ENCODE results near the gene SIGLEC1.

SIGLEC1 gene

DNA sequence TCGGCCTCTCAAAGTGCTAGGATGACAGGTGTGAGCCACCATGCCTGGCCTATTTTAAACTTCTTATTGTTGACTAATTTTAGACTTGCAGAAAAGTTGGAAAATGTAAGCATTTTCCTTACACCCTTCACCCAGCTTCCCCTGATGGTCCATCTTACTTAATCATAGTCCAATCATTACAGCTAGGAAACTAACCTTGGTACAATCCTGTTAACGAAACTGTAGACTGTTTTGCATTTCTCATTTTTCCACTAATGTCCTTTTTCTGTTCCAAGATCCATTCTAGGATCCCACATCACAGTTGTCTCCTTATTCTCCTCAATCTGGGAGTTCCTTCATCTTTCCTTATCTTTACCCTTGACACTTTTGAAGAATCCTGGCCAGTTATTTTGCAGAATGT, 48.5 kb downstream of the SIGLEC1 start:
- H3K4me1 ChIP-seq (ENCODE audit: low read length), result peaks cover 14% of the 10 kb centered on the region
- H3K27me3 ChIP-seq (ENCODE audit: low read depth, low read length), result no peaks in the 10 kb centered on the region
- H3K4me2 ChIP-seq (ENCODE audit: low read length), result no peak overlapping the region

GRCh38 chr20:3663031-3663701, 49.2 kb downstream of the SIGLEC1 start, which contains the start of gene GFRA4:
TSS of gene GFRA4 (minus strand) at chr20:3663399. CDS start at chr20:3663399, 0 bp downstream.
- H3K4me2 ChIP-seq (ENCODE audit: low read length), result no peak within 1 kb of the TSS
- no peak within 1 kb of the TSS for H3K27ac ChIP-seq (ENCODE audit: low read length)
- no peak within 1 kb of the TSS for H2AFZ ChIP-seq (ENCODE audit: low read depth, low read length)
- no peak within 1 kb of the TSS for H3K4me3 ChIP-seq (ENCODE audit: low read length)
- no peaks in the 10 kb centered on the region for H3K27me3 ChIP-seq (ENCODE audit: low read depth, low read length)
- no peaks in the 10 kb centered on the region for H4K20me1 ChIP-seq (ENCODE audit: insufficient read depth, low read length)
- TF ChIP-seq, protein P1, sequence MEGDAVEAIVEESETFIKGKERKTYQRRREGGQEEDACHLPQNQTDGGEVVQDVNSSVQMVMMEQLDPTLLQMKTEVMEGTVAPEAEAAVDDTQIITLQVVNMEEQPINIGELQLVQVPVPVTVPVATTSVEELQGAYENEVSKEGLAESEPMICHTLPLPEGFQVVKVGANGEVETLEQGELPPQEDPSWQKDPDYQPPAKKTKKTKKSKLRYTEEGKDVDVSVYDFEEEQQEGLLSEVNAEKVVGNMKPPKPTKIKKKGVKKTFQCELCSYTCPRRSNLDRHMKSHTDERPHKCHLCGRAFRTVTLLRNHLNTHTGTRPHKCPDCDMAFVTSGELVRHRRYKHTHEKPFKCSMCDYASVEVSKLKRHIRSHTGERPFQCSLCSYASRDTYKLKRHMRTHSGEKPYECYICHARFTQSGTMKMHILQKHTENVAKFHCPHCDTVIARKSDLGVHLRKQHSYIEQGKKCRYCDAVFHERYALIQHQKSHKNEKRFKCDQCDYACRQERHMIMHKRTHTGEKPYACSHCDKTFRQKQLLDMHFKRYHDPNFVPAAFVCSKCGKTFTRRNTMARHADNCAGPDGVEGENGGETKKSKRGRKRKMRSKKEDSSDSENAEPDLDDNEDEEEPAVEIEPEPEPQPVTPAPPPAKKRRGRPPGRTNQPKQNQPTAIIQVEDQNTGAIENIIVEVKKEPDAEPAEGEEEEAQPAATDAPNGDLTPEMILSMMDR (IDR thresholded peaks at IDR 0.05; ENCODE audit: low read depth, low read length), result no peak
- no peak for TF ChIP-seq EZH2phosphoT487 (IDR thresholded peaks at IDR 0.05; ENCODE audit: low read depth)
- no peak within 1 kb of the TSS for H3K9ac ChIP-seq (ENCODE audit: low read length)
- peaks cover 20% of the 10 kb centered on the region for H3K4me1 ChIP-seq (ENCODE audit: low read length)
- H3K36me3 ChIP-seq (replicated peaks; ENCODE audit: low read depth, low read length), result no peaks in the 10 kb centered on the region
- H3K9me3 ChIP-seq (ENCODE audit: insufficient read depth, low read length), result no peaks in the 10 kb centered on the region
- no peaks in the 10 kb centered on the region for H3K79me2 ChIP-seq (ENCODE audit: low read length)

More for the DNA sequence above, 48.5 kb downstream of the SIGLEC1 start:
- Histone ChIP-seq H2AFZ (ENCODE audit: low read depth, low read length) (no peak overlapping the region), H3K79me2 (ENCODE audit: low read length) (no peaks in the 10 kb centered on the region), H3K27ac (ENCODE audit: low read length) (no peak overlapping the region), H3K9me3 (ENCODE audit: insufficient read depth, low read length) (no peaks in the 10 kb centered on the region), H3K36me3 (replicated peaks; ENCODE audit: low read depth, low read length) (no peaks in the 10 kb centered on the region), H4K20me1 (ENCODE audit: insufficient read depth, low read length) (no peaks in the 10 kb centered on the region), H3K4me3 (ENCODE audit: low read length) (no peak overlapping the region), H3K9ac (ENCODE audit: low read length) (no peak overlapping the region)
- no peak for TF ChIP-seq EZH2phosphoT487 (IDR thresholded peaks at IDR 0.05; ENCODE audit: low read depth)
- TF ChIP-seq, protein P1 (IDR thresholded peaks at IDR 0.05; ENCODE audit: low read depth, low read length), result no peak
